T-helper 1 cell (primary cell): ENCODE data around the gene SNX10.
A peak's percentile ranks its signal among the peaks of the same experiment; 100 is the strongest.

Source experiments
- DNase-seq, 5 donors: peaks; one replicate each; pipeline ENCODE4 v3.0.0-alpha.2; 2012 to 2020

Gene SNX10

DNA sequence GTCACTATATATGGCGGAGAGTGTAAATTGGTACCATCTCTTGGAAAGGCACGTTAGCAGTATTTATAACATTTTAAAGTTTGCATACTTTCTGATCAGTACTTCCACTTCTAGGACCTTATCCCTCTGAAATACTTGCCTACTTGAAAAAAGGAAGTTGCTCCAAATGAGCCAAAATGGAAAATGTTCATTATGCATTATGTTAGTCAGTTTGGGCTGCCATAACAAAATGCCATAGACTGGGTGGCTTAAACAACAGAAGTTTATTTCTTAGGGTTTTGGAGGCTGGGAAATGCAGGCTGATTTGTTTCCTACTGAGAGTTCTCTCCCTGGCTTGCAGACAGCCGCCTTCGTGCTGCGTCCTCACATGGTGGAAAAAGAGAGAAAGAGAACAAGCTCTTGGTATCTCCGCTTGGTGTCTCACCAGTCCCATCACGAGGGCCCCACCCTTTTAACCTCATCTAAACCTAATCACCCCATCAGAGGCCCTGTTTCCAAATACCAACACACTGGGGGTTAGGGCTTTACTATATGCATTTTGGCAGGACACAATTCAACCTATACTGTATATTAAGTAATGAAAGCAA, 6.9 kb downstream of the SNX10 start:
- DNase-seq: no peak

DNA sequence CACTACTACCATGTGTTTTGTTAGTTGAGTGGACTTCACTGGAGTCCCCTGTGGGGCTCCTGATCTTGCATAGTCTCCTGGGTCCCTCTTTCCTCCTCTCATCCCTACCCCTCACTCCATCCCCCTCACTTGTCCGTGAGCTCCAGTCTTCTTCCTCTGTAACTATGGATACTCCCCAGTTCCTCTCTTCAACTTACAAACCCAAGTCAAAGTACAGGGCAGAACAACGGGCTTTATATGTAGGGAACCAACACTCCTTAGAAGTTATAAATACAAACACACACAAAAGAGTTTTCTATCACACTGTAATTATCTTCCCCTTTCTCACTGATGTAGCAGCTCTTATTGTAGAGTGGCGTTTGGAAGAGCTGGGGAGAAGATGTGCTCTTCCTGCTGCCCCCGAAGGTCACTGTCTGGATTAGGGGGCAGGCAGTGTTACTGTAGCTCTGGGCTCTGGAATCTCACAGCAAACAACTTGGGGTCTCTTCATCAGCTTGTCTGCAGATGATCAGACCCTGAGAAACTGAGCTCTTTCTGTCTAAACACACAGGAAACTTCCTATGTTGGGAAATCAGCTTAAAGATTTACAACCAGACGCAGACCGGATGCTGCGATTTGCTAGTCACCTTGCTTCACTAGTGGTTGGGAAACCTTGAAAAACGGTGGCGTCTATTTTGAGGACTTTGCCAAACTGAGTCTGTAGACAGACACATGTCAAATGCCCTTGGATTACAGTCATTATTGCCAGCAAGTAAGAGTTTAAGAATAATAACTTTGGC, 13.6 kb downstream of the SNX10 start:
- peak in 1 of 5 donors; percentile 49 for DNase-seq

DNA sequence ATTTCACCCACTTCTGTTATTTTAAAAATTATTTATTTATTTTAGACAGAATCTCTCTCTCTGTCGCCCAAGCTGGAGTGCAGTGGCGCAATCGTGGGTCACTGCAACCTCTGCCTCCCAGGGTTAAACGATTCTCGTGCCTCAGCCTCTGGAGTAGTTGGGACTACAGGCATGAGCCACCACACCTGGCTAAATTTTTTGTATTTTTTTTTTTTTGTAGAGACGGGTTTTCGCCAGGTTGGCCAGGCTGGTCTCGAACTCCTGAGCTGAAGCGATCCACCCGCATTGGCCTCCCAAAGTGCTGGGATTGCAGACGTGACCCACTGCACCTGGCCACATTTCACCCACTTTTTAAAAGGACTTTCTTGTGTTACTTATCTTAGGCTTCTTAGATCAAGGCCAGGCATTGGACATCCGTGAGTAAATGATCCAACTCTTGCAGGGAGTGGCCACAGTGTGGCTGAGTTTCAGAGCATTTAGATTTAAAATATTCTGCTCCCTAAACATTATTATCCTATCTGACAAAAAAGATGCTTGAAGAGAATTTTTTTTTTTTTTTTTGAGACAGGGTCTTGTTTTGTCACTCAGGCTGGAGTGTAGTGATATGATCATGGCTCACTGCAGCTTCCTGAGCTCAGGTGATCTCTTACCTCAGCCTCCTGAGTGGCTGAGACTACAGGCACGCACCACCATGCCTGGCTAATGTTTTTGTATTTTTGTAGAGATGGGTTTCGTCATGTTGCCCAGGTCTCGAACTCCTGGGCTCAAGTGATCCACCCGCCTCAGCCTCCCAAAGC, 14.4 kb downstream of the SNX10 start:
- no peak for DNase-seq

DNA sequence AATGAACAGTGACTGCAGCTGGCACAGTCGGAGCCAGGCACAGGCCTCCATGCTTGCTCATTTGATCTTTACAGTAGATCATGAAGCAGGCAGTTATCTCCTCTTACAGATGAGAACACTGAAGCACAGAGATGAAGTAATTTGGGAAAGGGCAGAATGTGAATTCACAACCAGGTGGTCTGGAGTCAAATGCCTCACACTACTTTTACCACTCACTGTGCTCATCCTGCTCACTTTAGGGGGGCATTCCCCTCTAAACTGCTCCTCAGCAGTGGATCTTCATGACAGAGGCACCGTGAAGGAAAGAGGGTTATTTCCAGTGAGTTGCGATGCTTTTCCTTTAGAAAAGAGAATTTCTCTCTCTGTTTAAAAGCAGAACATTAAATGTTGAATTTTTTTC, 15.1 kb downstream of the SNX10 start:
- DNase-seq: no peak

DNA sequence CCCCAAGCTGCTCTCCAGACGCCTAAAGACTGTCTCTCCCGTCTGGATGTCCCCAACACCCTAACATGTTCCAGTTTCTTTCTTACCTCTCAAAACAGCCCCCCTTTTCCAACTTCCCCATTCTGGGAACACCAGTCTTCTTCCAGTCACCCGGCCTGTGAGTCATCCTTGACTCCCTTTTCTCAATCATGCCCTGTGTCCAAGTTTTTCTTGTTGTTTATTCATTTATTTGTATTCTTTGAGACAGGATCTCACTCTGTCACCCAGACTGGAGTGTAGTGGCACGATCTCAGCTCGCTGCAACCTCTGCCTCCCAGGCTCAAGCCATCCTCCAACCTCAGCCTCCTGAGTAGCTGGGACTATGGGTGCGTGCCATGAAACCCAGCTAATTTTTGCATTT, 15.6 kb downstream of the SNX10 start:
- DNase-seq: no peak

DNA sequence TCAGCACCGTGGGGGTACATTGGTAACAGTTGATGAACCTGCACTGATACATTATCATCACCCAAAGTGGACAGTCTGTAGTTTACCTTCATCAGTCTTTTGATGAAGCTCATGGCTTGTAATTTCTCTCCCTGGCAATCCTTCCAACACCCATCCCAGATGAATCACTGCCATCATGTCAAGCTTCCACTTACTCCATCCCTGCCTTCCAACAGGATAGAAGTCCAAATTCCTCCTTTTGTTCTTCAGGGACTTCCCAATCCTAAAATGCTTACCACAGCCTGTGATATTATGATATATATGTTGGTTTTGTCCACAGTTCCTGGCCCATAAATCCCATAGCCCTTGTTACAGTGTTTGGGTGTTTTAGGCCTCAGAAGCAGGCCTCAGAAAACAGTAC, 16.1 kb downstream of the SNX10 start:
- DNase-seq: no peak

DNA sequence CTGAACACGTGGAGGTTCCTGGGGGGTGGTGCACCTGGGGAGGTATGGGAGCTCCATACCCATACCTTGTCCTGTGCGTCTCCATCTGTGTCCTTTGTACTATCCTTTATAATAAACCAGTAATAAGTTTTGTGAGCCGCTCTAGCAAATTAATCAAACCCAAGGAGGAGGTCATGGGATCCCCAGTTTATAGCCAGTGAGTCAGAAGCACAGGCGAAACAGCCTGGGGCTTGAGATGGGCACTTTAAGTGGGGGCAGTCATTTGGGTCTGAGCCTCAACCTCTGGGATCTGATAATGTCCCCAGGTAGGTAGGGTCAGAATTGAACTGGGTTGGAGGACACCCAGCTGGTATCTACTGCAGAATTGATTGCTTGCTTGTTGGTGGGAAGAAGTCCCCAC, 16.9 kb downstream of the SNX10 start:
- no peak for DNase-seq

DNA sequence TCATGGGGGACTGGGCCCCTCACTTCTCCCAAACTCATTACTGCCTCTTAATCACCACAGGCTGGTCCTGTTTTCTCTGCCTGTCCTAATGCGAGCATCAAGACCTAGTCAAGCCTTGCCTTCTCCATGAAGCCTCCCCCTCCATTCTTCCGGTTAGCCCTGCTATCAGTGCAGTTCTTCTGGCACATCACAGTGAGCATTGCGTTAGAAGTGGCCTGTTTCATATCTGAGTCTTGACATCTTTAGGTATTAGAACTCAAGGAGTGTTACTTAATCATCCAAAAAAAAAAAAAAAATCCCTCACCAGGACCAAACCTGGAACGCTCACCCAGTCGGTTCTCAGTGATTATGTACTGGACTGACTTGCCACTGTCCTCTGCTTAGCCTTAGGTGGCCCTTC, 17.4 kb downstream of the SNX10 start:
- no peak for DNase-seq

DNA sequence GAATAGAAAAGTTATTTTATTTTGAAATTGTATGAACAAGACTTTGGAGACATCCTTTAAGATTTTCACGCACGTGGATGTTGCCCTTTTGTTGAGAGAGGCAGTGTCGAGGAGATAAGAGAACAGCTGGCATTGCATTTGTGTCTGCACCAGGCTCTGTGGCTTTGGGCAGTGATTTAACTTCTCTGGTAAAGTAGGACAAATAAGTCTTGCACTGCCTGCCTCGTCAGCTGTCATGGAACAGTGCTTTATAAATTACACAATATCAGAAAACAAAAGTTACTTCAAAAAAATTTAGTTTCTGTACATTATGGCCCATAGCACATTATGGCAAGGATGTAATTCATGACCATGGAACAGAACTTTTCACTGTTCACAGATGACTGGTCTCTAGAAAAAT, 20.1 kb downstream of the SNX10 start:
- DNase-seq: no peak

DNA sequence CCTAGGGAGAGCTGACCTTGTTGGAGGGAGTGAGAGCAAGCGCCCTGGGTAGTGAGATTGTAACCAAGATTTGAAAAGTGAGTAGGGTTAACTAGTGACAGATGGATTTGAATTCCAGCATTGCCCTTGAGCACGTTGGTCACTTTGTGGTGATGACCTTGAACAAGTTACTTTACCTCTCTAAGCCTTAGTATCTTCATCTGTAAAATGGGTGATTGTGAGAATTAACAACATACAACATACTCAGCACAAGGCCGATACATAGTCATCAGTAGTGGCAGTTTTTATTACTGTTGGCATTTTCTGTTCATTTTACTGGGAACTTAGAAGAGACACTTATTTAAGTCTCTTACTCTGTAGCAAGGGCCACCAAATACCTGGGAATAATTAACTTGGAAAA, 25.5 kb downstream of the SNX10 start:
- no peak for DNase-seq

DNA sequence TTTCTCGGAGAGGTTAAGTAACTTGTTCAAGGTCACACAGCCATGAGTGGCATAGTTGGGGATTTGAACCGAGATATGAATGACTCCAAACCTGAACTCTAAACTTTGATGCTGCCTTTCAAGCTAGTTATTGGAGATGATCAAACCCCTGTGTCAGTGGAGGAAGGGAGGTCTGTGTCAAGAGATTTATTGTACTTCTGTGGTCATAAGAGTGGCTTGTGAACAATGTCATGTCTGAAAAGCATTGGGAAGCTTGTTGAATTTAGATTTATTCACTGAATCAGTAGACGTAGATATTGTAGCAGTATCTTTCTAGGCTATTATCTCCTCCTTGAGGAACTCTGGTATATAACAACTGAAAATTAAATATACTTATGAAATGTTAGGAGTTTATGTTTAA, 27.3 kb downstream of the SNX10 start:
- no peak for DNase-seq

DNA sequence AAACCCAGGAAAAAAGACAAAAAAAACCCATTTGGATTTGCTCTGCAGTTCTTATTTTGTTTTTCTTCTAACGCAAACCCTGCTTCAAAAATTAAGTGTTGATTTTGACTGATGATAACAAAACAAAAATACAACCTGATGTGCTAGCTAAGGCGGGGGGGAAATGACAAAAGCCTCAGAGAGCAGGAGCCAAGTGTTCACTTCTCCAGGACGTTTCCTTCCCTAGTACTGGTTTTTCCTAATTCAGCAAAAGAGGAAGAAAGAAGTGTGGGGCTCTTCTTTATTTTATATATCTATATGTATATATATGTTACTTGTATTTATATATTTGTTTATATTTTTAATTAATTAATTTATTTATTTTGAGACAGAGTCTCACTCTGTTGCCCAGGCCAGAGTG, 28.0 kb downstream of the SNX10 start:
- DNase-seq: no peak

DNA sequence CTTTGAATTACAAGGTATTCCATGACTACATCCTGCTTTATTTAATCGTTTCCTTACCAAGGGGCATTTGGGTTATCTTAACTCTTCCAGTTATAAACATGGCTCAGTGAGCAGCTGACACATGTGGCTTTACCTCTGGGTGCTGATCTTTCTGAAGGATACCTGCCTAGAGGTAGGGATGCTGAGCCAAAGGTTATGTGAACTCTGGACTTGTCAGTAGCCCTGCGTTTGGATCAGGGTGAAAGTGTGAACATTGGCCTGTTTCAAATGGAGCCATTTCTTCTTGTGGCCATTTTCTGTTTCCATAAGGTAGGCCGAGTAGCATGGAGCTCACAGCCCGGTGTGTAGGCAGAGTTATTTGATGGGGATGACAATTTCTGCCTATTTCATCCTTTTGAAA, 29.2 kb downstream of the SNX10 start:
- no peak for DNase-seq

DNA sequence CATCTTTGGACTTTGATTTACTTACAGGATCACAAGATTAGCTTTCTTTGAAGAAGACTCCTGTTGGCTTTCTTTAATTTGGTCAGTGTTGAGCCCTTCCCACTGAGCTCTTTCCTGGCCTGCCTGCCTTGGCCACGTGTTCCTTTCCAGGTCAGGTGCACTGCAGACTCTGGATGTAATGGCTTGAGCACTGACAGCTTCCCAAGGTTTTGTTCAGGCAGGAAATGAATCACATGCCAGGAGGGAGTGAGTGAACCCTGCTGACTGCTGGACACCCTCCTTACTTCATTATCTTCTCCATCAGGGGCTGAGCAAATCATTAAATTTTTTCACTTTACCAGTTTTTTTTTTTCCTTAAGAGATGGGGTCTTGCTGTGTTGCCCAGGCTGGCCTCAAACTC, 29.8 kb downstream of the SNX10 start:
- no peak for DNase-seq

DNA sequence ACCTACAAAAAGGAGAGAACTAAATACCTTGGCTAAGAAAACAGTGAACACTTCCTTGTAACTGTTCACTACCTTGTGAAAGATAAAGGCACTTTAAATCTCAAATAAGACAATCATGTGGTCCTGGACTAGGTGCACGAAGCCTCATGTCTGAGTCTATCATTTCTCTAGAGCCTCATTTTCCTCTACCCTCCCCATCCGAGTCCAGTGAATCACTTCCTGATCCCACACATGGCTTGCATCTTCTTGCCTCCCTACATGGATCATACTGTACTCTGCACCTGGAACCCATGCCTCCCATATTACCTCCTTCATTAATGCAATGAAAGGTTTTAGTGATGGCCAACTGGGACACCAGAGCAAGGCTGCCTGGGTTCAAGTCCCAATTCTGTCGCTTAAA, 34.5 kb downstream of the SNX10 start:
- no peak for DNase-seq

DNA sequence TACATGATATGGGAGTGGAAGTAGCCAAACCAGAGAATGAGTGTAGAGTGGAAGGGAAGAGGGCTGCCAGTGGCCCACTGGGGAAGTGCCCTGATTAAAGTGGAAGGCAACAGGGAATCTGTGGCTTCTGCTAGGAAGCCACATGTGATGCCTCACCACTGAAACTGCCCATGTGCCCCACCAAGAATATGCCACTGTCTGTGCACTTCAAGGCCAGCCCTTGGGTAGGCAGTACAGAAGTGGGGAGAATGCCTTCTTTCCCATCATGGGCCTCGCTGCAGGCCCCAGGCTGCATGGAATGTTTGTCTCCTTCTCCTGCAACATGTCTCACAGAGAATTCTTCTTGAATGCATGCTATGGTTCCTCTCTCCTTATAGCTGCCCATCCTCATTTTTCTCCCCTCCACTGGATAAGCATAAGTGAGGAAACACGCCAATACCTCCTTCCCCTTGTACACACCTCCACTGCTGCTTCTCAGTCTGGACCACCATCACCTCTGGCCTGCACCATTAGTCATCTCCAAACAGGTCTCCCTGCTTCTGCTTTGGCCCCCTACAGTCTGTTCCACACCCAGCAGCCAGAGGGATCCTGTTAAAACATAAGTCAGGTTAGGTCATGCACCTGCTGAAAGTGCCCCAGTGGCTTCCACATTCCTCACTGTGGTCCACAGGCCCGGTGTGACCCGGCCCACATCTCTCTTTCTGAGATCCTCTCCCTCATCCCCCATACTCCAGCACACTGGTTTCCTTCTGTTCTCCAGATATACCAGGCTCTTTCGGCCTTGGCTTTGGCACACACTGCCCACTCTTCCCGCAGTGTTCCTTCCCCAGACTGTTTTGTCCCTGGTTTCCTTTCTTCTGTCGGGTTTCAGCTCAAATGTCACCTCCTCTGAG, 37.1 kb downstream of the SNX10 start:
- DNase-seq: no peak

DNA sequence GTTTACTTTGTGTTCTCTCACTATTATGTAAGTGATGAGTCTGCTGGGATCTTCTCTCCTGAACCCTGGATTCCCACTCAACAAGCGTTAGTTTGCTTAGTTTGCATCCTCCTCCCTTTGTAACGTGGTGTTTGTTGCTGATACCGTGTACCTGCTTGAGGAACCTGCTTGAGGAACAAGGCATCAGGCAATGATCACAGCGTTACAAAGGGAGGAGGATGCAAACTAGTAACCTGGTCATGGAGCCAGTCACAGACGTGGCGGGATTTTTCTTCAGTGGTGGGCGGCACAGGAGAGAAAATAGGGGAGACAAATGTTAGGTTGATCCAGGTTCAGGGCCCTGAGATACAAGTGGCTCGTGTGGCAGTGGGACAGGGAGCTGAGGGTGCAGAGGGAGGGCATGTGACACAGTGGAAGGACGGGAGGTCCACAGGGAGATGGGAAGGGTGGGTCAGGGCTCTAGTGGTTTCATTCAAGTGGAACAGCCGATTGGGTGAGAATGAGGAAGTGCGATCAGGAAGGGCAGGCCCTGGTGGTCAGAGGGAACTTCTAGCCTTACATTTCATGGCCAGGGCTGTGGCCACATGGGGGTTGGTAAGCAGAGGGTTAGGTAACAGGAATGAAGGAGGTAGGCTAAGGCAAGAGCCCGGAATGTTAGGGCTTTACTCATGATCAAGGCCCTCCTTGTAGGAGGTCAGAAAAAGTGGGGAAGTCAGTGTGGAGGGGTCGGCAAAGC, 38.0 kb downstream of the SNX10 start:
- no peak for DNase-seq

DNA sequence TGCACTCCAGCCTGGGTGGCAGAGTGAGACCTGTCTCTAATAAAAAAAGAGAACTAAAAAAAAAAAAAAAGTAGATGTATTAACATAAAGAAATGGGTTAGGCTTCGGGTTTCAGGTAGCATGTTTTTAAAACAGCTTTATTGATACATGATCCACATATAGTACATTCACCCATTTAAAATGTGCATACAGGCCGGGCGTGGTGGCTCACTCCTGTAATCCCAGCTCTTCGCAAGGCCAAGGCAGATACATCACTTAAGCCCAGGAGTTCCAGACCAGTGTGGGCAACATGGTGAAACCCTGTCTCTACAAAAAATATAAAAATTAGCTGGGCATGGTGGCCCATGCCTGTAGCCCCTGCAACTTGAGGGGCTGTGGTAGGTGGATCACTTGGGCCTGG, 39.5 kb downstream of the SNX10 start:
- no peak for DNase-seq

DNA sequence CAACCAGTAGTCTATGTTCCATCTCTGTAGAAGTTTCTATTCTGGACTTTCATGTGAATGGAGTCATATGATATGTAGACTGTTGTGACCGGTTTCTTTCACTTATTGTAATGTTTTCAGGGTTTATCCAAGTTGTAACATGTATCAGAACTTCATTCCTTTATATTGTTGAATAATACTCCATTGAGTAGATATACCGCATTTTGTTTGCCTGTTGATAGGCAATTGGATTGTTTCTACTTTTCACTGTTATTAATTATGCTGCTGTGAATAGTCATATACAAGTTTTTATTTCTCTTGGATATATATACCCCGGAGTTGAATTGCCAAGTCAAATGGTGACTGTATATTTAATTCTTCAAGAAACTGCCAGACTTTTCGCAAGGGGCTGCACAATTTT, 40.1 kb downstream of the SNX10 start:
- DNase-seq: no peak

DNA sequence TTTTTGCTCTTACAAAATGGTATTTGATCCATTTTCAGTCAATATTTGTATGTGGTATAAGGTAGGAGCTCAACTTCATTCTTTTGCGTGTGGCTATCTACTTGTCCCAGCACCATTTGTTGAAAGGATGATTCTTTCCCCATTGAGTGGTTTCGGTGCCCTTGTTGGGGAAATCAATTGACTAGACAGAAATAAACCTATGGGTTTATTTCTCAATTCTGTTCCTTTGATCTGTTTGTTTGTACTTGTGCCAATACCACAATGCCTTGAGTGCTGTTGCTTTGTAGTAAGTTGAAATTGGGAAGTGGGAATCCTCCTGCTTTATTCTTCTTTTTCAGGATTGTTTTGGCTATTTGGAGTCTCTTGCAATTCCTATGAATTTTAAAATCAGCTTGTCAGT, 41.0 kb downstream of the SNX10 start:
- DNase-seq: no peak

DNA sequence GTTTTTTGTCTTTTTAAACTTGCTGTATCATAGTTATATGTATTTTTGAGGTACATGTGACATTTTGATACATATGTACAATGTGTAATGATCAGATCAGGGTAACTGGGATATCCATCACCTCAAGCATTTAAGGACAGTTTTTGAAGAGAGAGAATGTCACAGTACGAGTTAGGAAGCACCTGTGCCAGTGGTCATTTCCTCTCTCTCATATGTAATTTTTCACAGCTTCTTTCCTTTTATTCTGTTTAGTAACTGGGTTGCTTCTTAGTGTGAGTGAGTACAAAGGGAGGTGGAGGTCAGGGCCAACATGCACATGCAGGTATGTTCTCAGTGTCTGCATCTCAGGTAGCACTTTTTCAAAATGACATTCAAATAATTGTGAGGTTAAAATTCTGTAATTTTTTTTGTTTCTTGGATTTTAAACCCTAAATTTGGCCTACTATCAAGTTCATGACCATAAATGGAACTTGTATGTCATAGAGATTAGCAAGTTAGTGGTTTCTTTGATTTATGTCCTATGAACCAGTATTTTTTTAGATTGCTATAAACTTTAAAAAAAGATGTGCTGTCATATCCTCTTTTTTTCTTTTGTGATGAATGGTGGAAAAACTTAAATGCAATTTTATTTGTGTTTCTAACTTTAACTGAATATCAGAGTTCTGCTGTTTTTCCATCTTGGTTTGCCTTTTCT, 42.7 kb downstream of the SNX10 start:
- no peak for DNase-seq
